Activated T-cell treated with anti-CD3 and anti-CD28 coated beads for 48 hours (primary cell): ENCODE measurements around the gene SEMA4A.
"Not testable (repeated sequence)": the region's sequence is repeated elsewhere in the genome, so short reads cannot be mapped to it uniquely, and the experiment has no call there.

Experiments
- DNase-seq: peaks from one replicate; pipeline ENCODE4 v3.0.0-alpha.2; 2020; ENCODE audit warnings: low read depth

SEMA4A gene

DNA sequence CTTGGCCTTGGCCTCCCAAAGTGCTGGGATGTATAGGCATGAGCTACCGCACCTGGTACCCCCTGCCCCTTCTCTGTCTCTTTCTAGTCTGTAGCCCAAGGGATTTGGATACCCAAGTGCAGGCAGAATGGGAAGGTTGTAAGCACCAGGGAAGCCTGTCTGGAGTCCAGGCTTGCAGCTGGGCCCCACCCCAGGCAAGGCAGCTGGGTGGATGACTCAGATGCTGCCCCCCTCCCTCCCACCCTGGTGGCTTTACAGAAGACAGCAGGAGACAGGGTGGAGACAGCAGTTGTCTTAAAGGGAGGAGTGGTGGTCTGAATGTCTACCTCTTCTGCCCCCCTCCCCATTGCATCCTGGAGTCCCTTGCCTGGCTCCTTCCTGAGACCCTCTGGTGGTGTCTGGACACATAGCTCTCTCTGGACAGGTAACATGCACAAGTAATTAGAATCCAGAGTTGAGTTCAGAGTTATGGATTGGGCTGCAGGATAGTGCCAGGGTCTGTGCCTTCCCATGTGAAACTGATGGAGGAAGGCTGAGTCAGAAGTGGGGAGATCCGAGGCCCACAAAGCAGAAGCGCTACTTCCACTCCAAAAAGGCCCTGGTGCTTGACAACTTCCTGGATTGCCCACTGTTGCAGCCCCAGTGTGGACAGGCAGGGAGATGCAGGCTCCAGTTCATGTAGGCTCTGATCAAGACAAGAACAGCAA is 33.7 kb upstream of the SEMA4A start:
- no peak for DNase-seq

DNA sequence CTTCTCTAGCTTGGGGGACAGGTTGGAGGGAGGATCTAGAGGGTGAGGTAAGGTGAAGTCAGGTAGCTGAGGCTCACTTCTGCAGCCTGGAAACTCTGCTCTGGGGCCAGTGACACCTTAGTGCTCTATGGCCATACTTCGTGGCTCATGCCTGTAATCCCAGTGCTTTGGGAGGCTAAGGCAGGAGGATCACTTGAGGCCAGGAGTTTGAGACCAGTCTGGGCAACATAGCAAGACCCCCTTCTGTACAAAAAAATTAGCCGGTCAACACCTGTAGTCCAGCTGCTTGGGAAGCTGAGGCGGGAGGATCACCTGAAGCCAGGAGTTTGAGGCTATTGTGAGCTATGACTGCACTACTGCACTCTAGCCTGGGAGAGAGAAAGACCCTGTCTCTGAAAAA is 33.1 kb upstream of the SEMA4A start:
- no peak for DNase-seq

DNA sequence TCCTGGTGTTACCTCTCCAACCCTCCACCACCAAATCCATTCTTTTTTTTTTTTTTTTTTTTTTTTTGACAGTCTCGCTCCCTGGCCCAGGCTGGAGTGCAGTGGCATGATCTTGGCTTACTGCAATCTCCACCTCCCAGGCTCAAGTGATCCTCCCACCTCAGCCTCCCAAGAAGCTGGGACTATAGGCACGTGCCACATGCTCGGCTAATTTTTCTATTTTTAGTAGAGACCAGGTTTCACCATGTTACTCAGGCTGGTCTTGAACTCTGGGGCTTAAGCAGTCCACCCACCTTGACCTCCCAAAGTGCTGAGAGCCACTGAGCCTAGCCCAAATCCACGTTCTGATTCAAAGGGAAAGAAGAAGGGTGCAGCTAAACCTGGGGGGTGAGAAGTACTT is 32.4 kb upstream of the SEMA4A start:
- not testable (repeated sequence) for DNase-seq

DNA sequence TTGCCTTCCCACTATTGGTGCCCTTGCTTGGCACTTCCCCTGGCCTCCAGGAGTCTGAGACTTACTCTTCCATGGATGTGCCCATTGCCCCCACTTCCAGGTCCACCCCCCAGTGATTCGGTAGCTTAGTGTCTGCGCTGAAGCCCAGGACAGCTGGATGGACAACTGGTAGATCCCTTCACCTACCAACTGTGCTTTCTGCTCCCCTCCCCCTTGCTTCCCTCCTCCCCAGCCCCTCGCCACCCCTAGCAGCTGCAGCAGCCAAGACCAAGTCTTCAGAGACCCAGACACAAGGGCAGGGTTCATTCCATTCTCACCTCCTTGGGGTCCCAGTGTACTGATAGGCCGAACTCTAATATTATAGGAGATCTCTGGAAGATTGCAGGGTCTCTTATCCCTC is 31.9 kb upstream of the SEMA4A start:
- DNase-seq, result no peak

DNA sequence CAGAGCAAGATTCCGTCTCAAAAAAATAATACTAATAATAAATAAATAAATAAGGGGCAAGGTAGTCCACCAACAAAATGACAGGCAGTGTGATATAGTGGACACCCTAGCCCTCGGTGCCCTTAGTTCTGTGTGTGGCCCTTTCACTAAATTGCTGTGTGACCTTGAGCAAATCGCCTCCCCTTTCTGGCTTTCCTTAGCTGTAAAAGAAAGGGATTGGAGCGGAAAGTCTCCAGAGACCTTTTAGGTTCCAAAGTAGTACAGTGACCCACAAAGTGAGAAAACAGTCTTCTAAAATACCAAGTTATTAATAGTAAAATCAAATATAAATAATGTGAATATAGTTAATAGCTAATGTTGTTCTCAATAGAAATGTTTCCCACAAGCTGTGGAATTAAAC is 31.3 kb upstream of the SEMA4A start:
- DNase-seq, result no peak

DNA sequence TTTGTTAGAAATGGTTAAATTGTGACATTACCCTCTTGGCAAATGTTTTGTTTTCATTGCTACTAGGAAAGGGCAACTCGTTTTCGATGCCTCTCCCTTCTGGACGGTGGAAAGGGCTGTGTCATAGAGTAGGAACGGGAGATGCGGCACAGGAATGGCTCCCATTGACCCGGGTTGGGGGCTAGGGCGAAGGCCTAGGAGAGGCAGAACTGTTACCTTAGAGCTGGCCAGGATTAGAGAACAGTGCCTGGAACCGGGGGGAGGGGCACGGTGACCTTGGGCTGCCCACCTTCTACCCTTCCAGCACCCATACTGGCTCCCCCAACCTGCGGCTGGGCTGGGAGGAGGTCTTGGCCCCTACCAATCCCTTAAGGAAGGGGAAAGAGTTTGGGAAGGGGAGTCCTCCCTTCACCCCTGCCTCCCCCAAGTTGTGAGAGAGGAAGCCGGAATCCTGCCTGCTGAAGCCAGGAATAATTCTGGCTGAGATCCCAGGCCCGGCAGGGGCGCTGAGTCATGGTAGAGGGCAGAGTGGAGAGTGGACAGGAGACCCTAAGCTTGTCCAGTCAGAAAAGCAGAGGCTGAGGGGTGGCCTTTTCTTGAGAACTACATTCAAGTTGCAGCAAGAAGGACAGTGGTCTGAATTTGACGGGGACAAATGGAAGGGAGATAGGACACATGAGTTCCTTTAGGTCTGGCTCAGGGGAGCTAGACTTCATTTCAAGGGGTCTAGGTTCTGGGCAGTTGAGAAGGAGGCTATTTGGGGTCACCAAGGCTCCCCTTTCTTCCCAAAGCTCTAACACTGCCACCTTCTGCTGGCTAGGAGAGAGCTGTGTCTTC is 30.6 kb upstream of the SEMA4A start:
- DNase-seq, result no peak

DNA sequence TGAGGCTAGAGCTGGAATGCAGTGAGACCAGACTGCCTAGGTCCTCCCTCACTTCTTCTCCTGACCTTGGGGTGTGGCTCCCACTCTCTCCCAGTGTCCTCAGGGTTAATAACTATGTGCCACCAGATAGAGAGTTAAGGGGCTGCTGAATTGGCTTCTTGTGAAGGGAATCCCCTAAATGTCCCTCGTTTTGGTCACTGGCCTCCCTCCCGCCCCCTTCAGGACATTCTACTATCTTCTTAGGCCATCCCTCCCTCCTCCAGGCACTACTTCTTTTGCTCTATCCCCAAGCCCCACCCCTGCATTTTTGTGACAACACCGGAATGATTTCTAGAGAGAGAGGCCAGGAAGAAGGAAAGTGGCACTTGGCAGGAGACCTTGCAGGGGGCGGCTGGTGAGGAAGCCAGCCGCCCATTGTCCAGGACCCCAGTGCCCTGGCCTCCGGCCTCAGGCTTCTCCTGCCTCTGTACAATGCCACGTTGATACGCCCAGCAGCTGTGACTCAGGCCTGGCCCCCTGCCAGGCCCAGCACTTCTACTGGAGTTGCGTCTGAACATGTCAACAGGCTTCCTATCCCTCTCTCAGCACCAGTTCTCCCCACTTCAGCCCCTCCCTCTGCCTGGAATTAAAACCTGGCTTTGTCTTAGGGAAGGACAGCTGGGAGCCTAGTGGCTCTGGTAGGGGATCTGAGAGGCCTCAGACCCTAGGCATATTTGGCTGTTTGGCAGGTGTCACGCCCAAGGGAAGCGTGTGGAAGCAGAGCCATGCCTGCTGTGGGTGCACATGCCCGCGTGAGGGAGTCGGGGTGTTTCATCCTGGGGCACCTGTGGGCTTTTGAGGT is 29.8 kb upstream of the SEMA4A start:
- peak; percentile 60 for DNase-seq

DNA sequence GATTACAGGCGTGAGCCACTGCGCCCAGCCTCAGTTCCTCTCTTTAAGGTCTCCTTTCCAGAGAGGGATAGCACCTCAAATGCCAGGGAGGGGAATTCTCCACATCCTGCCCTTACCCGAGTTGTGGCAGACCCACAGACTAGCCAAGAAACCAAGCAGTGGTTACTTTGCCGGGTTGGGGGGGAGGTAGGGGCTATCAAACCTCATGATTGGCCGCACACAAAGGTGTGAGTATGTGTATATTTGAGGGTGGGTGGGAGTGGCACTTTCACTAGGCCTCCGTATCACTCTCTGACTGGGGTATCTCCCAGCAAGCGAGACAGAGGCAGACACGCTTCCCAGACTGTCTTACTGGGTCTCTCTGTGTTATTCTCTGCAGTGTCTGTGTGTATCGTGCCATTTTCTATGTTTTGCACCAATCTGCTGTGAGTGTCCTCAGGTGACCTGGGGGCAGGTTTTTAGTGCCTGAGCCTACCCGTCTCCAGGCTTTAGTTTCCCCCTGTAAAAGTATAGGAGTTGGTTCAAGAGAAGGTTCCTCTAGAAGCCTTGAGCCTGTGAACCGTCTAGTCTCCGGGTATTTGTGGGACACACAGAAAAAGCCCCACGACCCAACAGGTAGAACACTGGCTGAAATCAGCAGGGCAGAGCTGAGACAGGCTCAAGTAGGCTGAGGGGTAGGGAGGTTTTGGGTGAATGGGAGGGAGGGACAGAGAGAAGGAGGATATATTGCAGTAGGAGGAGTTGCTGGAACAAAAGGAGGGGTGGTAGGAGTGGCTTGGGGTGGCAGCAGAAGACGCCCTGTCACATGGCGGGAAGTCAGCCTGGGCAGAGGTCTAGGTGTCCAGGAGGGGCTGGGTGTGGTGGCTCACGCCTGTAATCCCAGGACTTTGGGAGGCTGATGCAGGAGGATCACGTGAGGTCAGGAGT is 28.6 kb upstream of the SEMA4A start:
- DNase-seq, result no peak

DNA sequence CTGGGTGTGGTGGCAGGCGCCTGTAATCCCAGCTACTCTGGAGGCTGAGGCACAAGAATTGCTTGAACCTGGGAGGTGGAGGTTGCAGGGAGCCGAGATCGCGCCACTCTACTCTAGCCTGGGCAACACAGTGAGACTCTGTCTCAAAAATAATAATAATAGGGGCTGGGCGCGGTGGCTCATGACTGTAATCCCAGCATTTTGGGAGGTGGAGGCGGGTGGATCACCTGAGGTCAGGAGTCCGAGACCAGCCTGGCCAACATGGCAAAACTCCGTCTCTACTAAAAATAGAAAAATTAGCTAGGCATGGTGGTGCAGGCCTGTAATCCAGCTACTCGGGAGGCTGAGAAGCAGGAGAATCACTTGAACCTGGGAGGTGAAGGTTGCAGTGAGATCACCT is 27.8 kb upstream of the SEMA4A start:
- DNase-seq, result not testable (repeated sequence)

DNA sequence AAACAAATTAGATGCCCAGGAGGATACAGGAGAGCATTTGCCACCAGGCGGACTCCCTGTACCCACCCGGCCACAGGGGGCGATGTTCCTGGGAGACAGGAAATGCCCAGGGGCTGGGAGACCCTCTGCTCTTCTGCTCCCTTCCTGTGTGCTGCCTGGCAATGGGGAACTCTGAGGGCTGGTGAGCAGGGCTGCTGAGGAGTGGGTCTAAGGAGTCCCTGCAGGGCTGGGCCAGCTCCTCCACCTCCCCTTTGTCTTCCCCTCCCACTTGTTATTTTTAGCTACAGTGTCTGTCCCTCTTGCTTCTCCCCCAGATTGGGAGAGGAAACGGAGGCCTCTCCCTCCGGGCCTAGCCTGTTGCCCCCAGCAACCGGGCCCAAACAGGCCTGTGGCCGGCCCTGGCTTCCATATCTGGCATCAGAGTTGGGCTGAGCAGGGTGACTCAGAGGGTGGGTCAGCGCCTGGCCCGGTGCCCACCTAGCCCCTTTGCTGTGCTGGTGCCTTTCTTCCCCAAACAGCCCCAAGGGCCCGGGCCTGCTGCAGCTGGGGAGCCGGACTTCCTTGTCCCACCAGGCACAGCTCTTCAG is 27.2 kb upstream of the SEMA4A start:
- DNase-seq, result peak; percentile 62

DNA sequence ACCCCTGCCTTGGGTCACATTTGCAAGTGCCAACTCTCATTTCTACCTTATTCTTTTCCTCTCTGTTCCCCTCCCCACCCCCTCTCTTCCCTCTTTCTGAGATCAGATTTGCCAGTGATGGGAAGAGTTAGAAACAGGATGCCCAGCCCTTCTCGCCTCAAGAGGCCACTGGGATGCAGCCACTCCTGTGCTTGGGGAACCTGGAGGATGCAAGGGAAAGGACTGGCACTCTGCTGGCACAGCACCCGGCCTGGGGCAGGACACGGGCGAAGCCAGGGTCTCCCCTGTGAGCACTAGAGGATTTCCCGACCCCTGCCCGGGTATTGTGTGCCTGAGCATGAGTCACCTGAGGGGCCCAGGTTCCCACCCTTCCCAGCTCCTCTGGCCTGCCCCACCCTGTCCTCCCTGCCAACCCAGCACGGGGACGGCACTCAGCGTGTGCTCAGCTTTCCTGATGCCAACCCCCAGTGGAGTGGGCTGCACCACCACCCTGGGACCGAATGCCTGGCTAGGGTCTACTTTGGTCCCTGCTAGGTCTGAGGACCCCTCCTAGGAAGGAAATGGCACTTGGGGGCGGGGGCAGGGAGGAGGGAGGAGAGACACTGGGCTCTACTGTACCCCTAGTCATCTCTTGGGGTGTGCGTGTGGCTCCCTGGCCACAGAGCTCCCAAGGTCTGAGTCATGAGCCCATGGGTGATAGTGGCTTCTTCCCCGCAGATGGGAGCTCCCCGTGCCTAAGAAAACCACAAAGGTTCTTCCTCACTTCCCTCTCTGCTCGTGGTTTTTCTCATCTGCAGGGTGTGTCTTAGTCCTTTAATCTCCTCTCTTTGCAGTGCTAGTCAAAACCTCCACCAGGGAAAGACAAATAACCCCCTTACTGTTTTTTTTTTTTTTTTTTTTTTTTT is 26.5 kb upstream of the SEMA4A start:
- peak; percentile 80 for DNase-seq

DNA sequence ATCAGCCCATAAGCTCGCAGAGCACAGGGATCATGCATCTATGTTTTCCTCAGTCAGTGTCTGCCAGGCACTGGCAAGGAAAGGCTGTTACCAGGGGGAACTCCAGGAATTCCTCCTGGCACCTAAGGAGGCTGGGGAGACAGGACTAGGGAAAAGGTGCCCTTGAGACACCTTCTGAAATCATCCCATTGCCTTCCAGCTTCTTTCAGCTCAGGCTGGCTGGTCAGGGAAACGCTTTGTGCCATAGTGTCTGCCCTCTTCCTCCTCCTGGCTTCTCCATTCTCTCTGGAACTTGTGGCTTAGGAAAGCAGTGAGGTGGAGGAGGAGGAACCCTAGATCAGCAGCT is 25.1 kb upstream of the SEMA4A start:
- DNase-seq, result no peak

DNA sequence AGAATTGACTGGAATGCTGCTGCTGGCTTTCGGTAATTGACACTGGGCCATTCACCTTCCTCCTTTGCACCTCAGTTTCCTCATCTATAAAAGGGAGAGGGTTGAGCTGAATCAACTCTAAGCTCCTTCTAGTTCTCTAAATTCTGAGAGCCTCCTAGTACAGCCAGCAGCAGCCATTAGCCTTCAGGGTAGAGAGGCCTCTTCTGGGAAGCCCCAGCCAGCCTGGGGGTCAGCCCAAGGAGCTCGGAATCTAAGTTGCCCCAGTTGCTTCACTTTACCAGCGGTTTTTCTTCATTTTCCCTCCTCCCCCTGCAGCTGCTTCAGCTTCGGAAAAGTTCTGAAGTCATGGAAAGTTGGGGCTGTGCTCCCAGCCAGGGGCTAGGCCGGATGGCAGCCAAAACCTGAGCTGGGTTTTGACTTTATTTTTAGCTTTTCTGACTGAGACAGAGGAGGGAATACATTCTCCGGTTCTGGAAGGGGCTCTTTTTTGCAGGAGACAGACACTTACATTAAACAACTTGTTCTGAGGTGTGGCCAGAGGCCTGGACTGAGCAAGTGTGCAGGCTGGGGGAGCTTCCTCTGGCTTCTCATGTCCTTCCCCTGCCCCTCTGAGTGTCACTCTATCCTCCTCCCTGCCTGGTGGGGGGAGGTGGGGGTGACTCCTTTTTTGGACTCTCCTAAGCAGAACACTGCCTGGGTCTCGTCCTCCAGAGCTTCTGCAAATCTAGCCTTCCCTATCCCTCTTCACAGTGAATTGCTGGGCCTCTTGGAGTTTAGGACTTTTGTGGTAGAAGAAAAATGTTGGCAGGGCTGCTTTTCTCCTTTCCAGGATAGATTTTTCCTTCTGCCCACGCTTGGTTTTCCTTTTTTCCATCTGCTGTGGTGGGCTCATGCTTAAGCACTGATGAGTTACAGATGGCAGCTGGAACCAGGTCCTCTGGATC is 24.5 kb upstream of the SEMA4A start:
- DNase-seq, result no peak

DNA sequence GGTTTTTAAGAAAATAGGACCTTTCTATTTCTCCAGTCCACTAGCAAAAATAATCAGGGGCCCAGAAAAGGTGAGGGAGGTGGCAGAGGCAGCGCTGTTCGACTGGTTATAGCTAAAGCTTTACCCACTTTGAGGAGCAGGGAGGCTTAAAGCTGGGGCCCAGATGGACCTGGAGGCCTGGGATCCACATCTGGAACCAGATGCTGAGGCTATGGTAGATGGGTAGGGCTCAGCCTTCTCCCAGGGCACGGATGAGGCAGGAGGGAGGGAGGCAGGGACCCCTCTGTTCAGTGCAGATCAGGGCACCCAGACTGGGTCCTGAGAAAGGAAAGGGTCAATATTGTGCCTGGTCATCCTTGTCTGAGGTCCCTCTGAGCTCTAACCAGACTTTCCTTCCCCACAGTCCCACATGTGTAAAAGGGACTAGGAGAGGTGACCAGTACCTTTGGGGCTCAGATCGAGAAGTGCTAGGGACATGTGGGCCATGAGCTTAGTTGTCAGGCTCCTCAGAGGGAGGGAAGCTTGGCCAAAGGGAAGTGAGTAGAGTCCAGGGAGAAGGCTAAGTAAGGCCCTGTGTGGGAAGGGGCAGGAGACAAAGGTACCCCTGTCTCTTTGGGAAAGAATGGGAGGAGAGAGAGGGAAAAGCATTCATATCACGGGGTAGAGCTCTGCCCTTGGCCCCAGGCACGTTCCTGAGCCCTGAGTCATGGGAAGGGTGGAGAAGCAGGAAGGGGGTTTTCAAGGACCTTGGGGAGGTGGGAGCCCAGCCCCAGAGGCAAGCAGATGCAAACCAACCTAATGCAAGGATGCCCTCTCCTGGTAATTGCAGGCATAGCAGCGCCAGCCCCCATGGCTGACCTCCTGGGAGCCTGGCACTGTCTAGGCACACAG is 23.5 kb upstream of the SEMA4A start:
- DNase-seq, result peak; percentile 78

DNA sequence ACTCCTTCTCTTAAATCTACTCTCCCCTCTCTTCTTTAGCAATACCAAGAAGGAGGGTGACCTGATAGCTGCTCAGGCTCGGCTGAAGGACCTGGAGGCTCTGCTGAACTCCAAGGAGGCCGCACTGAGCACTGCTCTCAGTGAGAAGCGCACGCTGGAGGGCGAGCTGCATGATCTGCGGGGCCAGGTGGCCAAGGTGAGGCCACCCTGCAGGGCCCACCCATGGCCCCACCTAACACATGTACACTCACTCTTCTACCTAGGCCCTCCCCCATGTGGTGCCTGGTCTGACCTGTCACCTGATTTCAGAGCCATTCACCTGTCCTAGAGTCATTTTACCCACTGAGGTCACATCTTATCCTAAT is 22.8 kb upstream of the SEMA4A start:
- DNase-seq, result no peak

DNA sequence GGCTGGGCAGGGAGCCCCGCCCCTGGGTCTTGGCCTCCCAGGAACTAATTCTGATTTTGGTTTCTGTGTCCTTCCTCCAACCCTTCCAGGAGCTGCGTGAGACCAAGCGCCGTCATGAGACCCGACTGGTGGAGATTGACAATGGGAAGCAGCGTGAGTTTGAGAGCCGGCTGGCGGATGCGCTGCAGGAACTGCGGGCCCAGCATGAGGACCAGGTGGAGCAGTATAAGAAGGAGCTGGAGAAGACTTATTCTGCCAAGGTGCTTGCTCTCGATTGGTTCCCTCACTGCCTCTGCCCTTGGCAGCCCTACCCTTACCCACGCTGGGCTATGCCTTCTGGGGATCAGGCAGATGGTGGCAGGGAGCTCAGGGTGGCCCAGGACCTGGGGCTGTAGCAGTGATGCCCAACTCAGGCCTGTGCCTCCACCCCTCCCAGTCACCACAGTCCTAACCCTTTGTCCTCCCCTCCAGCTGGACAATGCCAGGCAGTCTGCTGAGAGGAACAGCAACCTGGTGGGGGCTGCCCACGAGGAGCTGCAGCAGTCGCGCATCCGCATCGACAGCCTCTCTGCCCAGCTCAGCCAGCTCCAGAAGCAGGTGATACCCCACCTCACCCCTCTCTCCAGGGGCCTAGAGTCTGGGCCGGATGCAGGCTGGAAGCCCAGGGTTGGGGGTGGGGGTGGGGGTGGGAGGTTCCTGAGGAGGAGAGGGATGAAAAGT is 18.5 kb upstream of the SEMA4A start:
- no peak for DNase-seq
